PC-9 (cell line): Measurements from ENCODE around the gene USP12.

ENCODE experiments used
- CTCF ChIP-seq: fragments of 200-600 bp; sonication (generic); conservative IDR thresholded peaks from 2 replicates; pipeline ENCODE4 v1.6.1; 2017; ENCODE audit warnings: mixed run types, antibody characterized with exemption, mild to moderate bottlenecking, moderate library complexity
- EZH2 ChIP-seq: fragments of 200-600 bp; sonication (generic); IDR thresholded peaks from 2 replicates; pipeline ENCODE4 v1.8.0; 2017; ENCODE audit warnings: antibody characterized with exemption, low read depth

GRCh38 chr13:27159806-27160563, 11.6 kb downstream of the USP12 start:
- TF ChIP-seq EZH2 (no peak), CTCF (no peak)
